Thymus (tissue), 11 donors: ENCODE data around the gene TNFAIP8. TPM values are rescaled to one million over a fixed set of nuclear protein-coding genes. Genes with fewer than 3 reads are reported as not detected.

ENCODE experiments used
- DNase-seq, 9 donors: peaks; one replicate each; pipeline ENCODE4 v3.0.0-alpha.2; 2013; ENCODE audit warnings: low spot score in 9 of 9, low read depth in 6 of 9, missing footprints in 1 of 9
- H3K27ac ChIP-seq, 2 donors: one replicate each; pipeline ENCODE4 v1.5.1; 2013; ENCODE audit warnings: control low read depth in 1 of 2, low read depth in 1 of 2, low read length in 1 of 2, mild to moderate bottlenecking in 1 of 2, moderate library complexity in 1 of 2
- H3K27me3 ChIP-seq, 2 donors: one replicate each; pipeline ENCODE4 v1.5.1; 2013; ENCODE audit warnings: low read length in 1 of 2; ENCODE audit not compliant: control insufficient read depth in 2 of 2, insufficient read depth in 1 of 2
- H3K36me3 ChIP-seq, 2 donors: one replicate each; pipeline ENCODE4 v1.5.1; 2013; ENCODE audit warnings: low read length in 1 of 2, mild to moderate bottlenecking in 1 of 2, moderate library complexity in 1 of 2; ENCODE audit not compliant: control insufficient read depth in 2 of 2, insufficient read depth in 2 of 2
- H3K4me1 ChIP-seq, 2 donors: one replicate each; pipeline ENCODE4 v1.5.1; 2013; ENCODE audit warnings: low read length in 2 of 2; ENCODE audit not compliant: control insufficient read depth in 2 of 2, insufficient read depth in 2 of 2
- H3K4me3 ChIP-seq, 2 donors: one replicate each; pipeline ENCODE4 v1.5.1; 2013; ENCODE audit warnings: low read length in 2 of 2, control low read depth in 1 of 2, mild to moderate bottlenecking in 1 of 2
- H3K9me3 ChIP-seq, 2 donors: one replicate each; pipeline ENCODE4 v1.5.1; 2013; ENCODE audit warnings: low read length in 1 of 2, mild to moderate bottlenecking in 1 of 2; ENCODE audit not compliant: control insufficient read depth in 2 of 2, insufficient read depth in 1 of 2
- WGBS: extraction: QIAGEN DNeasy Blood & Tissue Kit; methylation state at CpG from one replicate; pipeline ENCODE4 v1.1.7; 2013; 5-methylcytosine and 5-hydroxymethylcytosine counted together
- polyA plus RNA-seq: library from polyadenylated mRNA; stranded (reverse); fragments of 200-250 nt; gene quantifications from one replicate; pipeline ENCODE4 v1.2.3, GENCODE V29; 2013
- total RNA-seq: library from RNA; stranded (reverse); fragments of 120-200 nt; gene quantifications from one replicate; pipeline ENCODE4 v1.2.4, GENCODE V29; 2013
- donor health status: healthy.

TNFAIP8 gene
- total and polyA plus RNA-seq, 2 donors = 94.1 to 119 TPM

GRCh38 chr5:119315516-119315949 is 40.3 kb upstream of the TNFAIP8 start:
- Histone ChIP-seq H3K36me3 (peaks cover 0 to 10% of the 10 kb centered on the region in 2 donors), H3K27me3 (no peaks in the 10 kb centered on the region), H3K4me3 (no peak overlapping the region), H3K9me3 (no peaks in the 10 kb centered on the region), H3K4me1 (peaks cover 52 to 61% of the 10 kb centered on the region in 2 donors), H3K27ac (peak overlapping the region; percentile 47 to 87)
- WGBS = 0% methylated on average over 2 of the region's 2 CpGs
- DNase-seq = peak in 3 of 9 donors; percentile 64 to 84 (median 70)

DNA sequence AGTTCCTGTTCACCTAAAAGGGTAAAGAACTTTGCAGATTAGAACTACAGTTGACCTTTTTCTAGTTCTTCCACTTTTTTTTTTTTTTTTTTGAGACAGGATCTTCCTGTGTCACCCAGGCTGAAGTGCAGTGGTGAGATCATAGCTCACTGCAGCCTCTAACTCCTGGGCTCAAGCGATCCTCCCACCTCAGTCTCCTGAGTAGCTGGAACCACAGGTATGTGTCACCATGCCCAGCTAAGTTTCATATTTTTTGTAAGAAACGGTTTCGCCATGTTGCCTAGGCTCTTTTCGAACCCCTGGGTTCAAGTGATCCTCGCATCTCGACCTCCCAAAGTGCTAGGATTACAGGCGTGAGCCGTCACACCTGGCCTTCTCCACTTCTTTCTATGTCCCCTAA is 39.7 kb upstream of the TNFAIP8 start:
- Histone ChIP-seq H3K9me3 (no peaks in the 10 kb centered on the region), H3K36me3 (peaks cover 0 to 7% of the 10 kb centered on the region in 2 donors), H3K27me3 (no peaks in the 10 kb centered on the region), H3K4me1 (peaks cover 46 to 57% of the 10 kb centered on the region in 2 donors), H3K4me3 (no peak overlapping the region), H3K27ac (peak overlapping the region; percentile 76 to 87)
- WGBS = 94% methylated on average over 8 of the region's 8 CpGs
- DNase-seq = no peak

DNA sequence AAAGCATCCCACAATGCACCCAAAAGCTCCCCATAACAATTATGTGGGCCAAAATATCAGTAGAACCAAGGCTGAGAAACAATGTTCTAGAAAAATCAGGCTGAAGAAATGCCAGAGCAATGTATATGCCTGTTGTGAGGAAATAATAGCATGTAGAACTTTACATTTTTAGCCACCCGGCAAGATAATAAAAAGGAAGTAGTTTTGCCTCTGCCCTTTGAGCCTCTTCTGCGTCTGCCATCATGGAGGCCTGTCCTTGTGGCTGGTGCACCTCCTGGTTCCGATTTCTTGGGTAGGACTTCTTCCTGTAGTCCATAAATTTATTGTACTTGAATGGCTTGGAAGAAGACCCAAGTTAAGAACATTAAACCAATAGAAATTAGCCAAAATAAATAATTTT is 38.9 kb upstream of the TNFAIP8 start:
- H3K4me1 ChIP-seq = peaks cover 49 to 57% of the 10 kb centered on the region in 2 donors
- H3K36me3 ChIP-seq = peaks cover 0 to 9% of the 10 kb centered on the region in 2 donors
- DNase-seq = no peak
- H3K9me3 ChIP-seq = no peaks in the 10 kb centered on the region
- H3K4me3 ChIP-seq = no peak overlapping the region
- no peaks in the 10 kb centered on the region for H3K27me3 ChIP-seq
- peak overlapping the region; percentile 25 to 87 for H3K27ac ChIP-seq
- 92% methylated on average over 3 of the region's 3 CpGs for WGBS

- Histone ChIP-seq H3K4me3 (no peak overlapping the region), H3K4me1 (peaks cover 56 to 63% of the 10 kb centered on the region in 2 donors), H3K27ac (peak overlapping the region in 1 of 2 donors; percentile 26), H3K36me3 (peaks cover 0 to 9% of the 10 kb centered on the region in 2 donors), H3K27me3 (no peaks in the 10 kb centered on the region), H3K9me3 (no peaks in the 10 kb centered on the region)
- DNase-seq = peak in 1 of 9 donors; percentile 32
- 84% methylated on average over 7 of the region's 7 CpGs for WGBS
Measured at GRCh38 chr5:119318256-119318894, 37.4 kb upstream of the TNFAIP8 start.

DNA sequence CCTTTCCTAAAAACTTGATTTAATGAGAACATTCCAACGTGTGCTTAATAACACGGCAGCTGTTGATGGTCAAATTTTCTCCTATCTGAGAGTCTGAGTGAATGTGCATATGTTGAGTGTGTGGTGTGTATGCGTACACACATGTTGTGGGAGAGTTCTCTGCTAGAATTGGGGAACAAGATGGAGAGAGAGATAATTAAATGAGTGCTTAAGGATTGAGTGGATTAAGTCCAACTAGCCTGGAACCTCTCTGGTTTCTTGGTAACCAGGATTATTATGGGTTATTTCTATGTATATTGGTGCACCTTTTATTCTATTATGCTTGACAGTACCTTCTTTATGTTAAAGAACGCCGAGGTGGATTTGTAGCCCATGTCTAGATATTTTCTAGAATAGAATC is 36.4 kb upstream of the TNFAIP8 start:
- Histone ChIP-seq H3K4me1 (peaks cover 59 to 67% of the 10 kb centered on the region in 2 donors), H3K27me3 (no peaks in the 10 kb centered on the region), H3K36me3 (peaks cover 0 to 9% of the 10 kb centered on the region in 2 donors), H3K9me3 (no peaks in the 10 kb centered on the region), H3K27ac (no peak overlapping the region), H3K4me3 (no peak overlapping the region)
- DNase-seq = no peak
- WGBS = 87% methylated on average over 5 of the region's 5 CpGs

DNA sequence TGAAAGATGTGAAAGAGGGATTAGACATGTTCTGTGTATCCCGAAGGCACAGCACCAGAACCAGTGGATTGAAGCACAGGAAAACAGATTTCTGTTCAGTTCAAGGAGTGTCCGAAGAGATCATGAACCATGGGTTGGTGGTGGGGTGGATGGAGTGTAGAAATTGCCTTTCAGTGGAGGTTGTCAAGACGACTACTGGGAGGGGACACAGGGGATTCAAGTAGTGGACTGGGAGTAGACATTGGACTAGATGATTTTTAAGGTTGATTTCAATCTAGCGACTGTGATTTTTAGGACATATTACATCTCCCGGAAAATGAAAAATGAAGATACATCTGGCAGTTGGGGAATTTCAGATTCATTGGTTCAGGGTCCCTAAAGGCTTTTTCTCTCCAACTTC is 35.9 kb upstream of the TNFAIP8 start:
- WGBS = 97% methylated on average over 5 of the region's 5 CpGs
- H3K4me3 ChIP-seq = no peak overlapping the region
- DNase-seq = no peak
- H3K27ac ChIP-seq = no peak overlapping the region
- peaks cover 0 to 9% of the 10 kb centered on the region in 2 donors for H3K36me3 ChIP-seq
- no peaks in the 10 kb centered on the region for H3K9me3 ChIP-seq
- H3K4me1 ChIP-seq = peaks cover 55 to 66% of the 10 kb centered on the region in 2 donors
- no peaks in the 10 kb centered on the region for H3K27me3 ChIP-seq

- no peaks in the 10 kb centered on the region for H3K27me3 ChIP-seq
- H3K4me1 ChIP-seq = peaks cover 51 to 61% of the 10 kb centered on the region in 2 donors
- 96% methylated on average over 6 of the region's 6 CpGs for WGBS
- H3K27ac ChIP-seq = peak overlapping the region in 1 of 2 donors; percentile 27
- no peak for DNase-seq
- H3K36me3 ChIP-seq = peaks cover 0 to 5% of the 10 kb centered on the region in 2 donors
- no peaks in the 10 kb centered on the region for H3K9me3 ChIP-seq
- no peak overlapping the region for H3K4me3 ChIP-seq
Measured at GRCh38 chr5:119321569-119322311, 34.1 kb upstream of the TNFAIP8 start.

DNA sequence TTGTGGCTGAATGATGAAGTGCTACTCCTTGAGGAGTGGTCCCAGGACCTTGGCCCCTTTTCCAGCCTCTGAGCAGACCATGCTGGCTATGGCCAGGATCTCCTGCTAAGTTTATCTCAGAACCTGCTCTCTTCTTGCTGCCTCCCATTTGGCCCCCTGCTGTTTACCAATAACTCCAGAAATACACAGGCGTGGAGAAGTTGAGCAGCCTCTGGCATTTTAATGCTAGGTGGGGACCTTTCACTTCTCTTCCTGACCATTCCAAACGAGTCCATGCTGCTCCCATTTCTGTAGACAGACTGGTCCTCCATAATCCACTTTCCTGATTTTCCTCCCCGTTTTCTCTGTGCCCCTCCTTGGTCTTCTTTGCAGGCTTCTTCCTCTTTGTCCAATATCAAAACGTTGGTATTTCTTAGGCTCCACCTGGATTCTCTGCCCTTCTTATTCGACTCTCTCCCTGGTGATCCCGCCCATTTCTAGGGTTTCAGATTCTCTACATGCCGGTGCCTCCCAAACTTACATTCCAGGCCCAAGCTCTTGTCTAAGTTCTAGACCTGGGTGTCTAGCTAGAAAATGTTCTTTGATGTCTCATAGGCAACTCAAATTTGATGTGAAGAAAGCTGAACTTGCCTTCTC is 33.4 kb upstream of the TNFAIP8 start:
- WGBS = 87% methylated on average over 7 of the region's 7 CpGs
- Histone ChIP-seq H3K4me3 (no peak overlapping the region), H3K4me1 (peaks cover 54 to 65% of the 10 kb centered on the region in 2 donors), H3K27me3 (no peaks in the 10 kb centered on the region), H3K9me3 (no peaks in the 10 kb centered on the region), H3K36me3 (peaks cover 0 to 7% of the 10 kb centered on the region in 2 donors), H3K27ac (peak overlapping the region; percentile 27 to 72)
- DNase-seq = no peak
